ENCODE data around the gene KRT4.
"Not testable (repeated sequence)": the region's sequence is repeated elsewhere in the genome, so short reads cannot be mapped to it uniquely, and the experiment has no call there.

The KRT4 gene

DNA sequence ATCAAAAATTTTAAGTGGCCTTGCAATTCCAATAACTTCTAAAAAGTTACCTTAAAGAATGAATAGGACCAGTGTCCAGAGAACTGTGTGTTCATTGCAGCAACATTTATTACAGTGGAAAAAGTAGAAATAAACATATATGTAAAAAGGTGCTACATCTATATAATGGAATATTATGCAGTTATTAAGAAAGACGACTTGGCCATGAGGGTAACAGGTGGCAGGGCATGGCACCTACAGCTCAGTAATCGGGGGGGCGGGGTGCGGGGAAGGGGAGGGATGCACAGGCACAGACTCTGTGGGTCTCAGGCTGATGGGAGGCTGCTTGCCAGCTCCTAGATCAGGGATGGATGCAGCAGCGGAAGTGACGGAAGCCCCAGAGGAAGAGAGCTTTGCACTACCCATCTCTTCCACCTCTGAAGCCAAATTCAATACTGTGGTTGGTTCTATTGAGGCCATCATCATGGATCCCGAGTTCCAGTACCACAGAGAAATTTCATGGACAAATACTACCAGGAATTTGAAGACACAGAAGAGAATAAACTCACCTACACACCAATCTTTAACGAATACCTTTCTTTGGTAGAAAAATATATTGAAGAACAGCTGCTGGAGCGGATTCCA is 50.8 kb downstream of the KRT4 start:
- DNase-seq, result no peak
- H3K27me3 ChIP-seq (replicated peaks in 2 of 5; ENCODE audit: control insufficient read depth in 4 of 5, insufficient read depth in 5 of 5, low read length in 4 of 5), result peaks cover 0 to 6% (median 2%) of the 10 kb centered on the region in 5 experiments
- H3K9me3 ChIP-seq (ENCODE audit: control extremely low read depth in 1 of 5, control insufficient read depth in 4 of 5, insufficient read depth in 2 of 5, low read depth in 1 of 5, low read length in 4 of 5), result peaks cover 0 to 30% (median 17%) of the 10 kb centered on the region in 5 experiments
- H3K36me3 ChIP-seq (ENCODE audit: control insufficient read depth in 4 of 4, insufficient read depth in 4 of 4, low read length in 3 of 4), result no peaks in the 10 kb centered on the region
- H3K4me3 ChIP-seq (ENCODE audit: control insufficient read depth in 1 of 7, extremely low read depth in 1 of 7, insufficient read depth in 4 of 7, low read depth in 2 of 7, low read length in 6 of 7), result no peak overlapping the region
- ChIA-PET POLR2A (no interaction called here), CTCF (interaction anchor here (1.3 kb wide), 1 partner anchor 9 kb away, joined by 3 read pairs; no protein-coding TSS in a partner anchor)
- WGBS (ENCODE audit: insufficient coverage), result 79% methylated on average over 7 of the region's 9 CpGs
- no peaks in the 10 kb centered on the region for H3K4me1 ChIP-seq (ENCODE audit: control extremely low read depth in 1 of 4, control insufficient read depth in 4 of 4, insufficient read depth in 4 of 4, low read length in 3 of 4)
- no peak overlapping the region for H3K27ac ChIP-seq (ENCODE audit: insufficient read depth in 1 of 2, low read depth in 1 of 2, low read length in 2 of 2, poor library complexity in 1 of 2, severe bottlenecking in 2 of 2)

- CTCF ChIA-PET, result no interaction called here
- no peak overlapping the region for H3K27ac ChIP-seq (ENCODE audit: insufficient read depth in 1 of 2, low read depth in 1 of 2, low read length in 2 of 2, poor library complexity in 1 of 2, severe bottlenecking in 2 of 2)
- no peak for DNase-seq
- POLR2A ChIA-PET, result no interaction called here
- no peaks in the 10 kb centered on the region for H3K4me1 ChIP-seq (ENCODE audit: control extremely low read depth in 1 of 4, control insufficient read depth in 4 of 4, insufficient read depth in 4 of 4, low read length in 3 of 4)
- no peak overlapping the region for H3K4me3 ChIP-seq (ENCODE audit: control insufficient read depth in 1 of 7, extremely low read depth in 1 of 7, insufficient read depth in 4 of 7, low read depth in 2 of 7, low read length in 6 of 7)
- no peaks in the 10 kb centered on the region for H3K36me3 ChIP-seq (ENCODE audit: control insufficient read depth in 4 of 4, insufficient read depth in 4 of 4, low read length in 3 of 4)
- WGBS (ENCODE audit: insufficient coverage), result no CpG with 5 or more reads among the region's 2 CpGs
- peaks cover 0 to 33% (median 17%) of the 10 kb centered on the region in 5 experiments for H3K9me3 ChIP-seq (ENCODE audit: control extremely low read depth in 1 of 5, control insufficient read depth in 4 of 5, insufficient read depth in 2 of 5, low read depth in 1 of 5, low read length in 4 of 5)
- peaks cover 0 to 11% (median 8%) of the 10 kb centered on the region in 5 experiments for H3K27me3 ChIP-seq (replicated peaks in 2 of 5; ENCODE audit: control insufficient read depth in 4 of 5, insufficient read depth in 5 of 5, low read length in 4 of 5)
These were observed 52.1 kb downstream of the KRT4 start for GRCh38 chr12:52761802-52762201.

- POLR2A ChIA-PET; H3K4me1 ChIP-seq (ENCODE audit: control extremely low read depth in 1 of 4, control insufficient read depth in 4 of 4, insufficient read depth in 4 of 4, low read length in 3 of 4): not testable (repeated sequence)
- 97% methylated on average over 5 of the region's 8 CpGs for WGBS (ENCODE audit: insufficient coverage)
These were observed 52.7 kb downstream of the KRT4 start for GRCh38 chr12:52761218-52761617.

DNA sequence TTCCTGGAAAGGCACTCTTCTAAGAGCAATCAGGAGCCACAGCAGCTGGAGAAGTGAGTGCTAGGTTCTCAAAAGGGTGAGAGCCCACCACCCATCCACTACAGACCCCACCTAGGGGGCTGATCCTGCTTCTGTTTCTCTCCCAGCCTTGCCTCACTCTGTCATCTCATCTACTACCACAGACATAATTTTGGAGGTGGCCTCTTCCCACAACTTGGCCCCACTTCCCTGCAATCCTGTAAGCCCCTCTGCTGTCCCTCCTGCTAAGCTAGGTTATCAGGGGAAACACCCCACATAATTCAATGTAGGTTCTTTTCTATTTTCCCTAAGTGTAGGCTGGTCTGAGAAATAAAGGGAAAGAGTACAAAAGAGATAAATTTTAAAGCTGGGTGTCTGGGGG is 53.3 kb downstream of the KRT4 start:
- ChIA-PET POLR2A (no interaction called here), CTCF (no interaction called here)
- peaks cover 0 to 14% (median 8%) of the 10 kb centered on the region in 5 experiments for H3K27me3 ChIP-seq (replicated peaks in 2 of 5; ENCODE audit: control insufficient read depth in 4 of 5, insufficient read depth in 5 of 5, low read length in 4 of 5)
- no peak overlapping the region for H3K27ac ChIP-seq (ENCODE audit: insufficient read depth in 1 of 2, low read depth in 1 of 2, low read length in 2 of 2, poor library complexity in 1 of 2, severe bottlenecking in 2 of 2)
- H3K4me3 ChIP-seq (ENCODE audit: control insufficient read depth in 1 of 7, extremely low read depth in 1 of 7, insufficient read depth in 4 of 7, low read depth in 2 of 7, low read length in 6 of 7), result no peak overlapping the region
- H3K4me1 ChIP-seq (ENCODE audit: control extremely low read depth in 1 of 4, control insufficient read depth in 4 of 4, insufficient read depth in 4 of 4, low read length in 3 of 4), result no peaks in the 10 kb centered on the region
- H3K9me3 ChIP-seq (ENCODE audit: control extremely low read depth in 1 of 5, control insufficient read depth in 4 of 5, insufficient read depth in 2 of 5, low read depth in 1 of 5, low read length in 4 of 5), result peaks cover 0 to 33% (median 17%) of the 10 kb centered on the region in 5 experiments
- no peak for DNase-seq
- no peaks in the 10 kb centered on the region for H3K36me3 ChIP-seq (ENCODE audit: control insufficient read depth in 4 of 4, insufficient read depth in 4 of 4, low read length in 3 of 4)

More at GRCh38 chr12:52761218-52761617, 52.7 kb downstream of the KRT4 start:
- H3K4me3 ChIP-seq (ENCODE audit: control insufficient read depth in 1 of 7, extremely low read depth in 1 of 7, insufficient read depth in 4 of 7, low read depth in 2 of 7, low read length in 6 of 7); DNase-seq; CTCF ChIA-PET; H3K36me3 ChIP-seq (ENCODE audit: control insufficient read depth in 4 of 4, insufficient read depth in 4 of 4, low read length in 3 of 4); H3K27ac ChIP-seq (ENCODE audit: insufficient read depth in 1 of 2, low read depth in 1 of 2, low read length in 2 of 2, poor library complexity in 1 of 2, severe bottlenecking in 2 of 2): not testable (repeated sequence)
- peaks cover 0 to 33% (median 17%) of the 10 kb centered on the region in 5 experiments for H3K9me3 ChIP-seq (ENCODE audit: control extremely low read depth in 1 of 5, control insufficient read depth in 4 of 5, insufficient read depth in 2 of 5, low read depth in 1 of 5, low read length in 4 of 5)
- peaks cover 0 to 11% (median 8%) of the 10 kb centered on the region in 5 experiments for H3K27me3 ChIP-seq (replicated peaks in 2 of 5; ENCODE audit: control insufficient read depth in 4 of 5, insufficient read depth in 5 of 5, low read length in 4 of 5)

DNA sequence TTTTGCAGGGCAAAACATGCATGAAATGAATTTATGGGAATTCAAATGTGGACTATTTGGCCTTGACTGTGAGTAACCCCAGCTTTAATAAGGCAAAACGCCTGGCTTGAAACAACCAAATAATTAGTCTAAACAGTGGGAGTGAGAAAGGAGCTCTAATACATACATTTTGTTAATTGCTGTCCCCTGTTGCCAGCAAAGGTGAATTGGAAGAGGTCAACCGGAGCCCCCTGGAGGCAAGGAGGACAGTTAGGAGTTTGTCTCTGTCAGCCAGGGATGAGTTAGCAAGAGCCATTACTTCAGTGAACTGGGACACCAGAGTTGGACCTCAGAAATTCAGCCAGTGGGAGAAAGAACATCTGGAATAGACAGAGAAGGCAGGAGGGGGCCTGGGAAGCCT is 54.2 kb downstream of the KRT4 start:
- peaks cover 0 to 13% (median 8%) of the 10 kb centered on the region in 5 experiments for H3K27me3 ChIP-seq (replicated peaks in 2 of 5; ENCODE audit: control insufficient read depth in 4 of 5, insufficient read depth in 5 of 5, low read length in 4 of 5)
- WGBS (ENCODE audit: insufficient coverage), result 80% methylated on average over 1 of the region's 2 CpGs
- peaks cover 0 to 33% (median 17%) of the 10 kb centered on the region in 5 experiments for H3K9me3 ChIP-seq (ENCODE audit: control extremely low read depth in 1 of 5, control insufficient read depth in 4 of 5, insufficient read depth in 2 of 5, low read depth in 1 of 5, low read length in 4 of 5)
- CTCF ChIA-PET, result no interaction called here
- H3K27ac ChIP-seq (ENCODE audit: insufficient read depth in 1 of 2, low read depth in 1 of 2, low read length in 2 of 2, poor library complexity in 1 of 2, severe bottlenecking in 2 of 2), result no peak overlapping the region
- no peaks in the 10 kb centered on the region for H3K4me1 ChIP-seq (ENCODE audit: control extremely low read depth in 1 of 4, control insufficient read depth in 4 of 4, insufficient read depth in 4 of 4, low read length in 3 of 4)
- H3K4me3 ChIP-seq (ENCODE audit: control insufficient read depth in 1 of 7, extremely low read depth in 1 of 7, insufficient read depth in 4 of 7, low read depth in 2 of 7, low read length in 6 of 7), result no peak overlapping the region
- POLR2A ChIA-PET, result no interaction called here
- no peaks in the 10 kb centered on the region for H3K36me3 ChIP-seq (ENCODE audit: control insufficient read depth in 4 of 4, insufficient read depth in 4 of 4, low read length in 3 of 4)
- no peak for DNase-seq

GRCh38 chr12:52759218-52759617 is 54.7 kb downstream of the KRT4 start:
- CTCF ChIA-PET, result no interaction called here
- H3K36me3 ChIP-seq (ENCODE audit: control insufficient read depth in 4 of 4, insufficient read depth in 4 of 4, low read length in 3 of 4), result no peaks in the 10 kb centered on the region
- no peak for DNase-seq
- peaks cover 0 to 33% (median 17%) of the 10 kb centered on the region in 5 experiments for H3K9me3 ChIP-seq (ENCODE audit: control extremely low read depth in 1 of 5, control insufficient read depth in 4 of 5, insufficient read depth in 2 of 5, low read depth in 1 of 5, low read length in 4 of 5)
- H3K4me3 ChIP-seq (ENCODE audit: control insufficient read depth in 1 of 7, extremely low read depth in 1 of 7, insufficient read depth in 4 of 7, low read depth in 2 of 7, low read length in 6 of 7), result no peak overlapping the region
- WGBS (ENCODE audit: insufficient coverage), result 33% methylated on average over 1 of the region's 2 CpGs
- no peak overlapping the region for H3K27ac ChIP-seq (ENCODE audit: insufficient read depth in 1 of 2, low read depth in 1 of 2, low read length in 2 of 2, poor library complexity in 1 of 2, severe bottlenecking in 2 of 2)
- H3K27me3 ChIP-seq (replicated peaks in 2 of 5; ENCODE audit: control insufficient read depth in 4 of 5, insufficient read depth in 5 of 5, low read length in 4 of 5), result peaks cover 0 to 13% (median 8%) of the 10 kb centered on the region in 5 experiments
- POLR2A ChIA-PET, result no interaction called here
- no peaks in the 10 kb centered on the region for H3K4me1 ChIP-seq (ENCODE audit: control extremely low read depth in 1 of 4, control insufficient read depth in 4 of 4, insufficient read depth in 4 of 4, low read length in 3 of 4)

DNA sequence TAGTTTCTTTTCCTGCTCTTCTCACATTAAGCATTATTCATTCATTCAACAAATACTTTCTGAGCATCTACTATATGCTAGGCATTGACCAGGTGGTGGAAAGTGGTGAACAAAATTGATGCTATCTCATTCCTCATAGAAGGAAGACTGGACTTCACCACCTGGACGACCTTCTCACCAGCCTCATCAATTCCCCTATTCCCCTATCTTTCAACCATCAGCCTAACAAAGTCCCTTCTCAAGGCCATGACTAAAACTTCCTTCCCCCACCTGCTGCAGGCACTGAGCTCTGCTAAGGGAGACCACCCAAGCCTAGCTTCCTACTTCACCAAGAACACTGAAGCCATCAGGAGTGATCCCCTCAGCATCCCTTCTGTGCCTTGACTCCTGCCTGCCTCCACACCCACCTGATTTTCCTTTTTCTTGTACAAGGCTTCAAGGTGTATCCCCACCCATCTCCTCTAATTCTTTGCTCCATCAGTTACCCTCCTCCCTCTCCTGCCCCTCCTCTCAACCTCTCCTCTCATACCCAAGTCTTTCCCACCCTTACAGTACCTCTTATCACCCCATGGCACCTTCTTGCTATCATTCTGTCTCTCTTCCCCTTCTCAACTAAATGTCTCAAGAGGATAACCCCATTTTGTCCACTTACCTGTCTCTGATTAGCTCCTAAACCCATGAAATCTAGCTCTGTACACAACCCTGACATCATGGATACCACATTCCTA is 56.3 kb downstream of the KRT4 start:
- POLR2A ChIA-PET, result no interaction called here

More for the DNA sequence above, 56.3 kb downstream of the KRT4 start:
- Histone ChIP-seq H3K9me3 (ENCODE audit: control extremely low read depth in 1 of 5, control insufficient read depth in 4 of 5, insufficient read depth in 2 of 5, low read depth in 1 of 5, low read length in 4 of 5) (peaks cover 0 to 38% (median 17%) of the 10 kb centered on the region in 5 experiments), H3K36me3 (ENCODE audit: control insufficient read depth in 4 of 4, insufficient read depth in 4 of 4, low read length in 3 of 4) (no peaks in the 10 kb centered on the region), H3K27ac (ENCODE audit: insufficient read depth in 1 of 2, low read depth in 1 of 2, low read length in 2 of 2, poor library complexity in 1 of 2, severe bottlenecking in 2 of 2) (no peak overlapping the region), H3K4me3 (ENCODE audit: control insufficient read depth in 1 of 7, extremely low read depth in 1 of 7, insufficient read depth in 4 of 7, low read depth in 2 of 7, low read length in 6 of 7) (no peak overlapping the region), H3K4me1 (ENCODE audit: control extremely low read depth in 1 of 4, control insufficient read depth in 4 of 4, insufficient read depth in 4 of 4, low read length in 3 of 4) (no peaks in the 10 kb centered on the region), H3K27me3 (replicated peaks in 2 of 5; ENCODE audit: control insufficient read depth in 4 of 5, insufficient read depth in 5 of 5, low read length in 4 of 5) (peaks cover 0 to 22% (median 13%) of the 10 kb centered on the region in 5 experiments)
- 57% methylated on average over 1 of the region's 1 CpG for WGBS (ENCODE audit: insufficient coverage)
- CTCF ChIA-PET, result interaction anchor here (1.7 kb wide), 1 partner anchor 15 kb away, joined by 4 read pairs; no protein-coding TSS in a partner anchor
- DNase-seq, result no peak
